K562 (cell line): ENCODE measurements around the gene RALGPS1. TPM values are rescaled to one million over a fixed set of nuclear protein-coding genes. Genes with fewer than 3 reads are reported as not detected.

Experiments
- ATAC-seq: fragments of 200-7000 bp; cut with Tn5 transposase; 3 replicates; pipeline ENCODE4 v1.9.1; 2020; ENCODE audit warnings: moderate library complexity
- BruUV-seq: library from RNA; stranded (reverse); fragments of 400-500 nt; replicated peaks from 2 replicates; lab custom pipeline; 2021; lab: Mats Ljungman, UMichigan
- CTCF ChIA-PET: fragments of 300-600 bp; formaldehyde crosslinking; extraction: SDS; loops from one replicate; lab custom pipeline; 2021; ENCODE audit warnings: low intra/inter-chr PET ratio; lab: Yijun Ruan, JAX
- POLR2A ChIA-PET: fragments of 300-600, 350-650 bp; sonication (Branson Sonifier 250); formaldehyde crosslinking; extraction: SDS; loops from one replicate; lab custom pipeline; 2021; ENCODE audit warnings: antibody characterized with exemption, inconsistent platforms; lab: Yijun Ruan, JAX
- DNase-seq, 4 experiments: peaks; one replicate each; pipeline versions ENCODE4 v3.0.0 to v3.0.0-alpha.2; 2011 to 2018; ENCODE audit warnings: low spot score in 3 of 4, mixed read lengths in 3 of 4; ENCODE audit errors: extremely low read depth in 1 of 4
- FAIRE-seq: peaks from 2 replicates; lab custom pipeline; 2011; peaks lifted over from hg19 to GRCh38; lab: Jason Lieb, UNC
- H2AFZ ChIP-seq: 2 replicates; pipeline ENCODE4 v1.6.0; 2011; ENCODE audit warnings: low read depth, low read length, control low read depth, inconsistent platforms
- H3K27ac ChIP-seq: fragments of 200-600 bp; 3 replicates; pipeline ENCODE4 v1.8.0; 2011; ENCODE audit warnings: low read depth, mild to moderate bottlenecking, control low read depth, inconsistent platforms, low read length, moderate library complexity, mixed read lengths; ENCODE audit errors: extremely low read depth
- H3K27me3 ChIP-seq, 2 experiments: fragments of 300-600 bp in 1 of 2; 2 replicates in 1 of 2; 3 replicates in 1 of 2; pipeline versions ENCODE4 v1.6.0 to v1.8.0; 2011; ENCODE audit warnings: inconsistent platforms in 2 of 2, low read length in 2 of 2, mild to moderate bottlenecking in 1 of 2, mixed read lengths in 1 of 2, moderate library complexity in 1 of 2; ENCODE audit not compliant: control insufficient read depth in 2 of 2, insufficient read depth in 2 of 2
- H3K36me3 ChIP-seq: fragments of 300-600 bp; 3 replicates; pipeline ENCODE4 v1.8.0; 2011; ENCODE audit warnings: mild to moderate bottlenecking, low read length, inconsistent platforms; ENCODE audit not compliant: control insufficient read depth, insufficient read depth
- H3K4me1 ChIP-seq, 2 experiments: fragments of 200-600 bp in 1 of 2; replicated peaks in 1 of 2; 2 replicates in 1 of 2; 3 replicates in 1 of 2; pipeline versions ENCODE4 v1.5.1 to v1.8.0; 2011; ENCODE audit warnings: inconsistent platforms in 2 of 2, low read length in 2 of 2, mild to moderate bottlenecking in 1 of 2, mixed read lengths in 1 of 2, moderate library complexity in 1 of 2; ENCODE audit not compliant: control insufficient read depth in 2 of 2, insufficient read depth in 2 of 2
- H3K4me2 ChIP-seq: 2 replicates; pipeline ENCODE4 v1.6.1; 2011; ENCODE audit warnings: low read length, control low read depth, inconsistent platforms, mixed read lengths; ENCODE audit not compliant: insufficient read depth
- H3K4me3 ChIP-seq: fragments of 200-600 bp; sonication (generic), shearing (Covaris generic); 2 replicates; pipeline ENCODE4 v1.5.1; 2016; ENCODE audit warnings: control low read depth, inconsistent platforms
- H3K79me2 ChIP-seq: fragments of 200-600 bp; 3 replicates; pipeline ENCODE4 v1.8.0; 2011; ENCODE audit warnings: low read length, inconsistent platforms; ENCODE audit not compliant: control insufficient read depth, insufficient read depth
- H3K9ac ChIP-seq, 2 experiments: 2 replicates each; pipeline versions ENCODE4 v1.6.0 to v1.6.1; 2011; ENCODE audit warnings: low read depth in 2 of 2, low read length in 2 of 2, control low read depth in 1 of 2, inconsistent platforms in 1 of 2, mild to moderate bottlenecking in 1 of 2, mixed read lengths in 1 of 2; ENCODE audit not compliant: insufficient read depth in 1 of 2
- H3K9me1 ChIP-seq: one replicate; pipeline ENCODE4 v1.6.0; 2011; ENCODE audit warnings: inconsistent platforms, mild to moderate bottlenecking, low read length, moderate library complexity; ENCODE audit not compliant: control insufficient read depth, insufficient read depth
- H3K9me3 ChIP-seq: replicated peaks from 2 replicates; pipeline ENCODE4 v1.5.1; 2011; ENCODE audit warnings: low read depth, low read length, inconsistent platforms; ENCODE audit not compliant: control insufficient read depth, insufficient read depth
- H4K20me1 ChIP-seq: replicated peaks from 2 replicates; pipeline ENCODE4 v1.6.1; 2011; ENCODE audit warnings: low read length, inconsistent platforms, mixed read lengths; ENCODE audit not compliant: control insufficient read depth, insufficient read depth
- WGBS: fragments of 100-300 bp; shearing (Covaris generic); methylation state at CpG from one replicate; pipeline ENCODE4 v1.1.6; 2016; ENCODE audit warnings: low coverage, mixed read lengths; ENCODE audit not compliant: insufficient coverage; ENCODE audit errors: missing lambda C conversion rate; 5-methylcytosine and 5-hydroxymethylcytosine counted together
- in situ Hi-C: fragments of 300-500 bp; cut with MboI; formaldehyde crosslinking; loops from 4 replicates; pipeline ENCODE4 v1.15.0; 2018; ENCODE audit warnings: inconsistent platforms, mixed read lengths
- intact Hi-C: fragments of 100-400 bp; cut with micrococcal nuclease; formaldehyde crosslinking; loops from 2 replicates; pipeline ENCODE4 v1.14.2; 2022
- polyA plus RNA-seq, 8 experiments: library from polyadenylated mRNA; depleted of rRNA in 4 of 8; stranded (reverse) in 5 of 8; unstranded in 3 of 8; fragments of >200 nt; fragmentation: Nextera tagmentation in 2 of 8; fragmentation: Illumina TruSeq in 1 of 8; extraction: Ambion mirVana in 2 of 8; extraction: Trizol in 1 of 8; gene quantifications; 2 replicates each; pipeline versions ENCODE4 v1.2.1 to v1.2.3, GENCODE V29; 2011 to 2014; ENCODE audit warnings: inconsistent platforms in 1 of 8, missing spikeins in 1 of 8
- total RNA-seq, 7 experiments: library from RNA; depleted of rRNA in 6 of 7; stranded (reverse); fragments of >200 nt in 6 of 7; fragmentation: Illumina TruSeq in 2 of 7; extraction: Trizol in 2 of 7; gene quantifications; 2 replicates each; pipeline versions ENCODE4 v1.2.1 to v1.2.3, GENCODE V29; 2011 to 2021; ENCODE audit warnings: low replicate concordance in 1 of 7
- TF ChIP-seq, protein P1 (sequence below): fragments of 450-650 bp; IDR thresholded peaks from 2 replicates; pipeline ENCODE4 v1.6.1; 2014; ENCODE audit warnings: low read depth, mild to moderate bottlenecking, moderate library complexity, borderline replicate concordance

The RALGPS1 gene
- total and polyA plus RNA-seq, 9 of the 15 experiments (the other 6 are each of a cell fraction or from before 2014, with no cell fraction given): 0.04 to 2.6 (median 1.5) TPM

DNA sequence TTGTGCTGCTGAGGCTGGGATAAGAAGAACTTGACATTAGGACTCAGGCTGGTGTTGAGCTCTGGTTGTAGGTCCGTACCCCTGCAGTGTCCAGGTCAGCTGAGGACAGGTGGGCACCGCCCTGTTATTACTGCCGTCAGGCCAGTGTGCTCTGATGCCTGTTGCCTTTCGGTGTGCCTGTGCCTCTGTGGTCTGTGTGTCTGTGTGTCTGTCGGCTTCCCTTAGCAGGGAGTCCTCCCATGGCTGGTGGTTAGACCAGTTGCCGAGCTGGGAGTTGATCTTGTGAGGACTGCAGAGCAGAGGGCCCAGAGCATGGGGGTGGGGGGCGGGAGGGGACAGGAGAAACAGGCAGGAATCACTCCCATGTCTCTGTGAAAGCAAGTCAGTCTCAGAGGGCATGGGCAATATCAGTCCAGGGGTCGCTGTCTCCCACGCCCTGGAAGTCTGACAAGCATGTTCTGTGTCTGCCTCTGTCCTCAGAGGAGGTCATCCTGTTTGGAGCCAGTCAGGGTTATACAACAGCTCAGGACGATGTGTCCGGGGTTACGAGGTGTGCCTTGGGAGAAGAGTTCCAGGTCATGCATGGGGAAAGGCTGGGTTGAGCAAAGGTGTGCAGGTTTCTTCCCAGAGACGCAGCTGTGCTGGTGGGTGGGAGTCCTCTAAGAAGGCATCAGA is 282.7 kb downstream of the RALGPS1 start:
- Histone ChIP-seq H3K27ac (no peak overlapping the region), H3K79me2 (no peaks in the 10 kb centered on the region), H3K4me1 (peaks cover 0 to 7% of the 10 kb centered on the region in 2 experiments; a peak in 1 of 5 replicates), H3K9ac (peak overlapping the region in 1 of 2 experiments; percentile 55; a peak in 1 of 4 replicates), H3K4me2 (no peak overlapping the region), H3K9me1 (no peaks in the 10 kb centered on the region), H3K36me3 (no peaks in the 10 kb centered on the region), H4K20me1 (peaks cover 10% of the 10 kb centered on the region), H3K9me3 (no peaks in the 10 kb centered on the region), H2AFZ (no peak overlapping the region), H3K27me3 (peaks cover 0 to 71% of the 10 kb centered on the region in 2 experiments; a peak in 3 of 5 replicates), H3K4me3 (no peak overlapping the region)
- in situ Hi-C loops (no loop called here), intact Hi-C loops (no loop called here)
- no TSS peak for BruUV-seq
- DNase-seq: no peak
- TF ChIP-seq, protein P1, sequence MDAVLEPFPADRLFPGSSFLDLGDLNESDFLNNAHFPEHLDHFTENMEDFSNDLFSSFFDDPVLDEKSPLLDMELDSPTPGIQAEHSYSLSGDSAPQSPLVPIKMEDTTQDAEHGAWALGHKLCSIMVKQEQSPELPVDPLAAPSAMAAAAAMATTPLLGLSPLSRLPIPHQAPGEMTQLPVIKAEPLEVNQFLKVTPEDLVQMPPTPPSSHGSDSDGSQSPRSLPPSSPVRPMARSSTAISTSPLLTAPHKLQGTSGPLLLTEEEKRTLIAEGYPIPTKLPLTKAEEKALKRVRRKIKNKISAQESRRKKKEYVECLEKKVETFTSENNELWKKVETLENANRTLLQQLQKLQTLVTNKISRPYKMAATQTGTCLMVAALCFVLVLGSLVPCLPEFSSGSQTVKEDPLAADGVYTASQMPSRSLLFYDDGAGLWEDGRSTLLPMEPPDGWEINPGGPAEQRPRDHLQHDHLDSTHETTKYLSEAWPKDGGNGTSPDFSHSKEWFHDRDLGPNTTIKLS: no peak
- WGBS: 15% methylated on average over 11 of the region's 13 CpGs
- ATAC-seq: no peak
- CTCF ChIA-PET: interaction anchor here (4.4 kb wide), 1 partner anchor 256 kb away, joined by 85 read pairs; no protein-coding TSS in a partner anchor
- POLR2A ChIA-PET: interaction anchor here (0.6 to 1.1 kb wide), 6 partner anchors 8 to 487 kb away, joined by 3 to 4 read pairs (median 3); no protein-coding TSS in a partner anchor
- no peak for FAIRE-seq
